Measurements from ENCODE around the gene KRT79.
"Not testable (repeated sequence)": the region's sequence is repeated elsewhere in the genome, so short reads cannot be mapped to it uniquely, and the experiment has no call there.

KRT79 gene

GRCh38 chr12:52799505-52800211, 34.5 kb downstream of the KRT79 start:
- DNase-seq, result no peak
- in situ Hi-C loops (cut with HindIII; ENCODE audit: low pct_ligation_motif_present, low pct_unique_long_range_greater_than_20kb, low sequenced_read_pairs), result no loop called here

- in situ Hi-C loops (cut with HindIII; ENCODE audit: low pct_ligation_motif_present, low pct_unique_long_range_greater_than_20kb, low sequenced_read_pairs), result no loop called here
Observed at GRCh38 chr12:52798671-52799504, 35.2 kb downstream of the KRT79 start.

GRCh38 chr12:52798003-52798670, 36.0 kb downstream of the KRT79 start:
- in situ Hi-C loops (cut with HindIII; ENCODE audit: low pct_ligation_motif_present, low pct_unique_long_range_greater_than_20kb, low sequenced_read_pairs), result no loop called here
- DNase-seq, result peak; percentile 79

More at GRCh38 chr12:52798671-52799504, 35.2 kb downstream of the KRT79 start:
- DNase-seq, result peak; percentile 85

DNA sequence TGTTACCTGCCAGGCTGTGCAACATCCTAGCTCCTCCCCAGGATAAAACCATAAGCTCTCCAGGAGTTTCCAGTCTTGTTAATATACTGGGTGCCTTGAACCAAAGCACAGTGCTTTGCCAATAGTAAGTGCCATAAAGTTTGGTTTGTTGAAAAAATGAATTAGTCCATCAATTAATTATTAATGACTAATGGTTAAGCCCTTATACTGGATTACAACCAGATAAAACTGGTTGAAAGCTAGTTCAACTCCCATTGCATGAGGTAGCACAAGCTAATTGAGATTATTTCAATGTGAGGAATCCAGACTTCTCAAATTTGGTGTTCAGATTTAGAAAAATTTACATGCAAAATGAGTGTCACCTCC, 36.6 kb downstream of the KRT79 start:
- in situ Hi-C loops (cut with HindIII; ENCODE audit: low pct_ligation_motif_present, low pct_unique_long_range_greater_than_20kb, low sequenced_read_pairs), result no loop called here
- no peak for DNase-seq

GRCh38 chr12:52796839-52797528, 37.1 kb downstream of the KRT79 start:
- no peak for DNase-seq
- in situ Hi-C loops (cut with HindIII; ENCODE audit: low pct_ligation_motif_present, low pct_unique_long_range_greater_than_20kb, low sequenced_read_pairs), result no loop called here

GRCh38 chr12:52796429-52796794, 37.7 kb downstream of the KRT79 start:
- DNase-seq, result no peak
- in situ Hi-C loops (cut with HindIII; ENCODE audit: low pct_ligation_motif_present, low pct_unique_long_range_greater_than_20kb, low sequenced_read_pairs), result no loop called here

- in situ Hi-C loops (cut with HindIII; ENCODE audit: low pct_ligation_motif_present, low pct_unique_long_range_greater_than_20kb, low sequenced_read_pairs), result no loop called here
- DNase-seq, result no peak
Observed at GRCh38 chr12:52795694-52796428, 38.2 kb downstream of the KRT79 start, which contains the start of gene KRT3. Gene KRT3, minus strand, starts transcription at chr12:52796117. Its CDS starts 75 bp downstream, at chr12:52796042.

GRCh38 chr12:52795332-52795674, 38.8 kb downstream of the KRT79 start:
- in situ Hi-C loops (cut with HindIII; ENCODE audit: low pct_ligation_motif_present, low pct_unique_long_range_greater_than_20kb, low sequenced_read_pairs); DNase-seq: not testable (repeated sequence)

- in situ Hi-C loops (cut with HindIII; ENCODE audit: low pct_ligation_motif_present, low pct_unique_long_range_greater_than_20kb, low sequenced_read_pairs), result no loop called here
- peak; percentile 12 for DNase-seq
Observed at GRCh38 chr12:52794479-52795331, 39.4 kb downstream of the KRT79 start.

DNA sequence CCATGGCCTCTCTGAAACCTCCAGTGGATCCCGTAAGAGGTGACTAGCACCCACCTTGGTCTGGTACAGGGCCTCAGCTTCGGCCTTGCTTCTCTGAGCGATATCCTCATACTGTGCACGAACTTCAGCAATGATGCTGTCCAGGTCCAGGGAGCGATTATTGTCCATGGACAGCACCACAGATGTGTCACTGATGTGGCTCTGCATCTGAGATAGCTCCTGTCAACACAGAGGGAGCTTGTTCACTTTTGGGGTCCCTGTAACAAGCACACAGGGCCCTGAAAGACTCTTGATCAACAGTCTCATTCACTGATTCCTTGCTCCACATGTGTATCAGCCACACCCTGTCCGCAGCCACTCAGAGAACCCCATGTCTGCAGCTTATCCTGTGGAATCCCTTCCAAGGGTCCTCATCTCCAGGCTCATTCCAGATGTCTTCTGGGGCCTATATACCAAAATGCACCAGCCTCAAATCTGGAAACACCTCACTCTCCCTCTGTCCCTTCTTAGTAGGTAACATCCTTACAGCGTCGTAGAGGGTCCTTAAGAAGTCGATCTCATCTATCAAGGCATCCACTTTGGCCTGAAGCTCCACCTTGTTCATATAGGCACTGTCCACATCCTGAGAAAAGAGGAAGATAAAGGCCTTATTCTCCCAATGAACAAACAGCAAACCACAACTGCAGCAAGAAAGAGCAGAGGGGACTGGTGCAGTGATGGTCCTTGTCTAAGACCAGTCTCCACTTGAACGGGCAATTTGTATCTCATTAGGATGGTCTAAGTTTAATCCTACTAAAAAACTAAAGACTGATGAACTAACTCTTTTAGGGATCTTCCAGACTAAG, 41.7 kb downstream of the KRT79 start:
- in situ Hi-C loops (cut with HindIII; ENCODE audit: low pct_ligation_motif_present, low pct_unique_long_range_greater_than_20kb, low sequenced_read_pairs), result no loop called here

GRCh38 chr12:52791271-52792184, 42.6 kb downstream of the KRT79 start:
- DNase-seq, result no peak
- in situ Hi-C loops (cut with HindIII; ENCODE audit: low pct_ligation_motif_present, low pct_unique_long_range_greater_than_20kb, low sequenced_read_pairs), result no loop called here

More for the DNA sequence above, 41.7 kb downstream of the KRT79 start:
- DNase-seq, result no peak

- in situ Hi-C loops (cut with HindIII; ENCODE audit: low pct_ligation_motif_present, low pct_unique_long_range_greater_than_20kb, low sequenced_read_pairs), result no loop called here
- DNase-seq, result no peak
Observed at GRCh38 chr12:52790427-52791270, 43.5 kb downstream of the KRT79 start.

DNA sequence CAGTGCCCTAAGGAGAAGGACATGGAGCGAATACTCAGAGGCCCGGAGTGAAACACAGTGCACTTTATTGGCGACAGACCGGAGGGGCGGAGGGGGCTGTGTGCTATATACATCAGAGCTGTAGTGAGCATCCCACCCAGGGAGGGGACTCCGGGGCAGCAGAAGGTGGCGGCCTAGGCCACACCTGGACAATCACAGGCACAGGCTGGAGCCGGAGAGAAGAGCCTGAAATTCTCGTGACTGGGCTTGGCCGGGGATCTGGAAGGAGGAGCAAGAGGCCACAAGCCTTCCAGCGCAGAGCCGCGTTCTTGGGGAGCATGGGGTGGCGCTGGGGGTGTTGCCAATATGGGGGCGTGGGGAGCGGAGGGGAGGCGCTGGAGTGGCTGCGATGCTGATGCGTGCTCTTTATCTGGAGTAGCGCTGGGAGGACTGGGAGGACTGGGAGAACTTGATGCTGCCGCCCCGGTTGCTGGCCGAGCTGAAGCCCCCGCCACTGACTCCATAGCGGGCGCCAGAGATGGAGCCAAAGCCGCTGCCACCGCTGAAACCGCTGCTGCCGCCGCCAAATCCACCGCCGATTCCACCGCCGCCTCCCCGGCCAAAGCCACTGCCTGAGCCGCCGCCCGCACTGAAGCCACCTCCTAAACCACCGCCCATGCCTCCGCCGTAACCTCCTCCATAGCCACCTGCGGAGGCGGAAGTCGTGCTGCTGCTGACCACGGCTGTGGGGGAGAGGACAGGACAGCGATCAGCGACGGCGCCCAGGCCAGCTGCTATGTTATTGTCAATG, 44.3 kb downstream of the KRT79 start:
- in situ Hi-C loops (cut with HindIII; ENCODE audit: low pct_ligation_motif_present, low pct_unique_long_range_greater_than_20kb, low sequenced_read_pairs), result no loop called here
- DNase-seq, result no peak

All from ACHN (cell line).